GM19455 (cell line): ENCODE measurements around the gene AMZ1.
"Not testable (repeated sequence)": the region's sequence is repeated elsewhere in the genome, so short reads cannot be mapped to it uniquely, and the experiment has no call there.

ENCODE experiments used
- ATAC-seq: cut with Tn5 transposase; IDR thresholded peaks from one replicate; pipeline ENCODE4 v1.9.1; 2021; ENCODE audit not compliant: unreplicated experiment

AMZ1 gene

GRCh38 chr7:2689951-2690705, 2.1 kb downstream of the AMZ1 start:
- no peak for ATAC-seq

GRCh38 chr7:2691011-2691707, 3.2 kb downstream of the AMZ1 start:
- no peak for ATAC-seq

GRCh38 chr7:2691932-2692439, 4.0 kb downstream of the AMZ1 start:
- not testable (repeated sequence) for ATAC-seq

GRCh38 chr7:2692543-2692942, 4.5 kb downstream of the AMZ1 start:
- no peak for ATAC-seq

- ATAC-seq = not testable (repeated sequence)
These were observed 5.6 kb downstream of the AMZ1 start for GRCh38 chr7:2693420-2694121.

- ATAC-seq = not testable (repeated sequence)
These were observed 6.1 kb downstream of the AMZ1 start for GRCh38 chr7:2694122-2694436.

- ATAC-seq = peak; percentile 92
These were observed 10.7 kb downstream of the AMZ1 start for GRCh38 chr7:2698581-2699288.

- no peak for ATAC-seq
These were observed 11.3 kb downstream of the AMZ1 start for GRCh38 chr7:2699289-2699620.

GRCh38 chr7:2700141-2700850, 12.3 kb downstream of the AMZ1 start:
- no peak for ATAC-seq

- ATAC-seq = no peak
These were observed 13.4 kb downstream of the AMZ1 start for GRCh38 chr7:2701424-2701823.

- no peak for ATAC-seq
These were observed 14.0 kb downstream of the AMZ1 start for GRCh38 chr7:2701832-2702593.

GRCh38 chr7:2702594-2702957, 14.6 kb downstream of the AMZ1 start:
- ATAC-seq = no peak

GRCh38 chr7:2705371-2706096, 17.5 kb downstream of the AMZ1 start:
- ATAC-seq = no peak

- no peak for ATAC-seq
These were observed 18.7 kb downstream of the AMZ1 start for GRCh38 chr7:2706685-2707126.

GRCh38 chr7:2707481-2707880, 19.5 kb downstream of the AMZ1 start:
- ATAC-seq = no peak

GRCh38 chr7:2708041-2708440, 20.0 kb downstream of the AMZ1 start:
- no peak for ATAC-seq

GRCh38 chr7:2708547-2709310, 20.7 kb downstream of the AMZ1 start:
- no peak for ATAC-seq

GRCh38 chr7:2709553-2710285, 21.7 kb downstream of the AMZ1 start:
- ATAC-seq = peak; percentile 81
